Measurements from ENCODE around the gene INSYN2A.

Gene INSYN2A

GRCh38 chr10:127174866-127175265 lies 21.5 kb downstream of the INSYN2A start:
- H3K4me3 ChIP-seq (ENCODE audit: low read length): no peak overlapping the region
- no peak for DNase-seq (ENCODE audit: low read depth)
- no peak for TF ChIP-seq CTCF (conservative IDR thresholded peaks at IDR 0.05; ENCODE audit: low read length)

- TF ChIP-seq CTCF (conservative IDR thresholded peaks at IDR 0.05; ENCODE audit: low read length): no peak
- H3K4me3 ChIP-seq (ENCODE audit: low read length): no peak overlapping the region
- DNase-seq (ENCODE audit: low read depth): no peak
Measured at GRCh38 chr10:127168261-127168660, 28.1 kb downstream of the INSYN2A start.

- no peak for TF ChIP-seq CTCF (conservative IDR thresholded peaks at IDR 0.05; ENCODE audit: low read length)
- DNase-seq (ENCODE audit: low read depth): no peak
- no peak overlapping the region for H3K4me3 ChIP-seq (ENCODE audit: low read length)
Measured at GRCh38 chr10:127162841-127163240, 33.5 kb downstream of the INSYN2A start.

- no peak for DNase-seq (ENCODE audit: low read depth)
- H3K4me3 ChIP-seq (ENCODE audit: low read length): no peak overlapping the region
- TF ChIP-seq CTCF (conservative IDR thresholded peaks at IDR 0.05; ENCODE audit: low read length): no peak
Measured at GRCh38 chr10:127161482-127161881, 34.9 kb downstream of the INSYN2A start.

- TF ChIP-seq CTCF (conservative IDR thresholded peaks at IDR 0.05; ENCODE audit: low read length): no peak
- H3K4me3 ChIP-seq (ENCODE audit: low read length): no peak overlapping the region
Measured at GRCh38 chr10:127159648-127160245, 36.6 kb downstream of the INSYN2A start.

GRCh38 chr10:127158662-127159061 lies 37.7 kb downstream of the INSYN2A start:
- no peak for DNase-seq (ENCODE audit: low read depth)
- no peak for TF ChIP-seq CTCF (conservative IDR thresholded peaks at IDR 0.05; ENCODE audit: low read length)
- H3K4me3 ChIP-seq (ENCODE audit: low read length): no peak overlapping the region

More at GRCh38 chr10:127159648-127160245, 36.6 kb downstream of the INSYN2A start:
- no peak for DNase-seq (ENCODE audit: low read depth)

GRCh38 chr10:127157506-127158200 lies 38.7 kb downstream of the INSYN2A start:
- DNase-seq (ENCODE audit: low read depth): peak; percentile 60
- TF ChIP-seq CTCF (conservative IDR thresholded peaks at IDR 0.05; ENCODE audit: low read length): no peak
- no peak overlapping the region for H3K4me3 ChIP-seq (ENCODE audit: low read length)
